CD14-positive monocyte (primary cell): ENCODE data around the gene TSPAN31. TPM values are rescaled to one million over a fixed set of nuclear protein-coding genes. Genes with fewer than 3 reads are reported as not detected.

ENCODE experiments used
- DNase-seq, 3 donors: peaks; one replicate each; pipeline ENCODE4 v3.0.0-alpha.2; 2011 to 2022
- H2AFZ ChIP-seq: 2 replicates; pipeline ENCODE4 v1.6.0; 2012; ENCODE audit warnings: mild to moderate bottlenecking, low read depth, low read length, inconsistent platforms; ENCODE audit not compliant: insufficient read depth, poor library complexity, severe bottlenecking
- H3K27ac ChIP-seq, 2 donors: 1 replicate in 1 of 2; 2 replicates in 1 of 2; pipeline ENCODE4 v1.5.1; 2012 to 2013; ENCODE audit warnings: low read length in 2 of 2, control low read depth in 1 of 2, inconsistent platforms in 1 of 2, low read depth in 1 of 2, mild to moderate bottlenecking in 1 of 2
- H3K27me3 ChIP-seq, 2 donors: one replicate each; pipeline versions ENCODE4 v1.6.0 to v1.6.1; 2011 to 2013; ENCODE audit warnings: low read length in 2 of 2; ENCODE audit not compliant: control insufficient read depth in 2 of 2, insufficient read depth in 2 of 2
- H3K36me3 ChIP-seq, 2 donors: replicated peaks in 1 of 2; 1 replicate in 1 of 2; 2 replicates in 1 of 2; pipeline versions ENCODE4 v1.5.1 to v1.6.1; 2012 to 2013; ENCODE audit warnings: low read length in 2 of 2, control low read depth in 1 of 2, inconsistent platforms in 1 of 2, mild to moderate bottlenecking in 1 of 2; ENCODE audit not compliant: insufficient read depth in 2 of 2, control insufficient read depth in 1 of 2
- H3K4me1 ChIP-seq, 2 donors: 1 replicate in 1 of 2; 2 replicates in 1 of 2; pipeline versions ENCODE4 v1.5.1 to v1.6.1; 2012 to 2013; ENCODE audit warnings: low read length in 2 of 2, control low read depth in 1 of 2, inconsistent platforms in 1 of 2, mild to moderate bottlenecking in 1 of 2, moderate library complexity in 1 of 2; ENCODE audit not compliant: insufficient read depth in 2 of 2, control insufficient read depth in 1 of 2
- H3K4me2 ChIP-seq: replicated peaks from 2 replicates; pipeline ENCODE3; 2012; ENCODE audit warnings: low read length, moderate library complexity, mild to moderate bottlenecking; ENCODE audit not compliant: poor library complexity, severe bottlenecking; ENCODE audit errors: extremely low read depth
- H3K4me3 ChIP-seq, 3 experiments: fragments of 200-600 bp in 1 of 3; sonication (generic) in 1 of 3; replicated peaks in 1 of 3; 1 replicate in 2 of 3; 2 replicates in 1 of 3; pipeline ENCODE4 v1.5.1; 2011 to 2013; ENCODE audit warnings: low read length in 3 of 3, mild to moderate bottlenecking in 3 of 3, control low read depth in 2 of 3, low read depth in 2 of 3, inconsistent platforms in 1 of 3, moderate library complexity in 1 of 3
- H3K79me2 ChIP-seq: 2 replicates; pipeline ENCODE4 v1.6.0; 2012; ENCODE audit warnings: mild to moderate bottlenecking, control low read depth, inconsistent platforms, low read length, moderate library complexity; ENCODE audit not compliant: insufficient read depth
- H3K9ac ChIP-seq: 2 replicates; pipeline ENCODE4 v1.6.0; 2017; ENCODE audit warnings: low read length, mild to moderate bottlenecking; ENCODE audit not compliant: insufficient read depth, poor library complexity, severe bottlenecking
- H3K9me3 ChIP-seq, 2 donors: replicated peaks in 1 of 2; 1 replicate in 1 of 2; 2 replicates in 1 of 2; pipeline versions ENCODE4 v1.5.1 to v1.6.1; 2012 to 2013; ENCODE audit warnings: low read length in 2 of 2, control low read depth in 1 of 2; ENCODE audit not compliant: control insufficient read depth in 1 of 2, insufficient read depth in 1 of 2
- H4K20me1 ChIP-seq: 2 replicates; pipeline ENCODE4 v1.6.0; 2012; ENCODE audit warnings: mild to moderate bottlenecking, low read length, control low read depth, moderate library complexity; ENCODE audit not compliant: insufficient read depth
- H3K27ac Mint-ChIP-seq, 7 donors: one replicate each; pipeline ENCODE4 v1.8.0; 2020; ENCODE audit warnings: mild to moderate bottlenecking in 7 of 7, mixed read lengths in 7 of 7, moderate library complexity in 6 of 7, inconsistent platforms in 2 of 7
- H3K27me3 Mint-ChIP-seq, 3 donors: one replicate each; pipeline ENCODE4 v1.8.0; 2021 to 2022; ENCODE audit warnings: low read depth in 3 of 3, mild to moderate bottlenecking in 3 of 3, mixed read lengths in 3 of 3, moderate library complexity in 3 of 3, inconsistent platforms in 1 of 3
- H3K36me3 Mint-ChIP-seq, 2 donors: one replicate each; pipeline ENCODE4 v1.8.0; 2020; ENCODE audit warnings: mixed read lengths in 2 of 2, inconsistent platforms in 1 of 2, mild to moderate bottlenecking in 1 of 2
- H3K4me1 Mint-ChIP-seq: one replicate; pipeline ENCODE4 v1.8.0; 2020; ENCODE audit warnings: mild to moderate bottlenecking, mixed read lengths
- H3K4me3 Mint-ChIP-seq, 2 donors: one replicate each; pipeline ENCODE4 v1.8.0; 2020; ENCODE audit warnings: mild to moderate bottlenecking in 2 of 2, mixed read lengths in 2 of 2, moderate library complexity in 1 of 2
- H3K9me3 Mint-ChIP-seq, 7 donors: one replicate each; pipeline ENCODE4 v1.8.0; 2020 to 2022; ENCODE audit warnings: mixed read lengths in 7 of 7, mild to moderate bottlenecking in 6 of 7, moderate library complexity in 6 of 7, inconsistent platforms in 2 of 7
- CTCF ChIP-seq: fragments of 200-600 bp; IDR thresholded peaks from one replicate; pipeline ENCODE4 v1.8.0; 2022; ENCODE audit warnings: antibody characterized with exemption, mild to moderate bottlenecking
- WGBS: methylation state at CpG from one replicate; pipeline ENCODE4 v1.1.5; 2013; ENCODE audit warnings: missing lambda C conversion rate; ENCODE audit not compliant: insufficient coverage; 5-methylcytosine and 5-hydroxymethylcytosine counted together
- intact Hi-C, 2 donors: fragments of 100-400 bp; cut with micrococcal nuclease; formaldehyde crosslinking; loops; one replicate each; pipeline versions ENCODE4 v1.15.0 to v1.15.1; 2023
- polyA plus RNA-seq, 3 donors: library from polyadenylated mRNA; depleted of rRNA in 1 of 3; unstranded in 2 of 3; stranded (reverse) in 1 of 3; fragments of 300-500 nt in 2 of 3; fragments of >200 nt in 1 of 3; fragmentation: Illumina TruSeq in 2 of 3; gene quantifications; 1 replicate in 2 of 3; 2 replicates in 1 of 3; pipeline ENCODE4 v1.2.3, GENCODE V29; 2012 to 2021

TSPAN31 gene
- polyA plus RNA-seq, 3 donors = 20.6 to 48.1 (median 43.0) TPM

- peak overlapping the region in 1 of 2 donors; percentile 12 for H3K27ac ChIP-seq
- intact Hi-C loops = no loop called here
- no peak overlapping the region for H3K4me3 ChIP-seq
- Mint-ChIP-seq H3K4me3 (no peak overlapping the region), H3K4me1 (peaks cover 46% of the 10 kb centered on the region), H3K27me3 (peaks cover 0 to 2% (median 0%) of the 10 kb centered on the region in 3 donors), H3K27ac (peak overlapping the region in 4 of 7 donors; percentile 60 to 81 (median 77)), H3K36me3 (peaks cover 6 to 9% of the 10 kb centered on the region in 2 donors), H3K9me3 (peaks cover 0 to 6% (median 0%) of the 10 kb centered on the region in 7 donors)
- no peak overlapping the region for H3K4me2 ChIP-seq
- no peaks in the 10 kb centered on the region for H4K20me1 ChIP-seq
- TF ChIP-seq CTCF = no peak
- H3K79me2 ChIP-seq = no peaks in the 10 kb centered on the region
- peak overlapping the region; percentile 9 for H2AFZ ChIP-seq
- H3K4me1 ChIP-seq = peaks cover 49 to 52% of the 10 kb centered on the region in 2 donors
- H3K9me3 ChIP-seq = no peaks in the 10 kb centered on the region
- H3K9ac ChIP-seq = no peak overlapping the region
- H3K27me3 ChIP-seq = no peaks in the 10 kb centered on the region
- H3K36me3 ChIP-seq = no peaks in the 10 kb centered on the region
- WGBS = 100% methylated on average over 1 of the region's 2 CpGs
- no peak for DNase-seq
These were observed 31.4 kb downstream of the TSPAN31 start for GRCh38 chr12:57776247-57776587.

- no peak for DNase-seq
- H3K27ac ChIP-seq = no peak overlapping the region
- H3K4me2 ChIP-seq = no peak overlapping the region
- peaks cover 51% of the 10 kb centered on the region for H3K4me1 Mint-ChIP-seq
- H3K9me3 ChIP-seq = no peaks in the 10 kb centered on the region
- TF ChIP-seq CTCF = no peak
- H3K4me3 Mint-ChIP-seq = no peak overlapping the region
- WGBS = 93% methylated on average over 3 of the region's 7 CpGs
- no peak overlapping the region for H3K9ac ChIP-seq
- no peak overlapping the region for H3K27ac Mint-ChIP-seq
- no peaks in the 10 kb centered on the region for H3K79me2 ChIP-seq
- no peaks in the 10 kb centered on the region for H3K36me3 ChIP-seq
- H3K27me3 ChIP-seq = no peaks in the 10 kb centered on the region
- H4K20me1 ChIP-seq = no peaks in the 10 kb centered on the region
- intact Hi-C loops = no loop called here
- peaks cover 6 to 9% of the 10 kb centered on the region in 2 donors for H3K36me3 Mint-ChIP-seq
- peaks cover 0 to 7% (median 0%) of the 10 kb centered on the region in 7 donors for H3K9me3 Mint-ChIP-seq
- H3K4me3 ChIP-seq = no peak overlapping the region
- H2AFZ ChIP-seq = no peak overlapping the region
- H3K4me1 ChIP-seq = peaks cover 54 to 55% of the 10 kb centered on the region in 2 donors
- H3K27me3 Mint-ChIP-seq = peaks cover 0 to 2% (median 0%) of the 10 kb centered on the region in 3 donors
These were observed 32.5 kb downstream of the TSPAN31 start for GRCh38 chr12:57777367-57777766.
